NCI-H748 (cell line): ENCODE data around the gene ZKSCAN4.

Experiments
- DNase-seq: peaks from one replicate; lab custom pipeline; 2025; ENCODE audit not compliant: unreplicated experiment; lab: John Stamatoyannopoulos, UW

Gene ZKSCAN4

GRCh38 chr6:28252009-28252975, at the start of gene ZKSCAN4:
ZKSCAN4 (minus strand) TSS chr6:28252269; CDS start chr6:28251980, 289 bp downstream.
- peak; percentile 95 for DNase-seq

- DNase-seq, result no peak
Observed at GRCh38 chr6:28296520-28297060, 44.5 kb upstream of the ZKSCAN4 start.

GRCh38 chr6:28295326-28295725, 43.3 kb upstream of the ZKSCAN4 start:
- no peak for DNase-seq

- no peak for DNase-seq
Observed at GRCh38 chr6:28291573-28291972, 39.5 kb upstream of the ZKSCAN4 start.

GRCh38 chr6:28282926-28283325, 30.9 kb upstream of the ZKSCAN4 start:
- no peak for DNase-seq

- peak; percentile 95 for DNase-seq
Observed at GRCh38 chr6:28281288-28282064, 29.4 kb upstream of the ZKSCAN4 start, which contains the start of gene PGBD1. PGBD1 (plus strand) TSS chr6:28281572; CDS start chr6:28283814, 2,242 bp downstream.

- no peak for DNase-seq
Observed at GRCh38 chr6:28280595-28281287, 28.7 kb upstream of the ZKSCAN4 start.

- DNase-seq, result no peak
Observed at GRCh38 chr6:28277746-28278145, 25.7 kb upstream of the ZKSCAN4 start.

GRCh38 chr6:28274888-28275287, 22.8 kb upstream of the ZKSCAN4 start:
- no peak for DNase-seq

GRCh38 chr6:28269492-28269891, 17.4 kb upstream of the ZKSCAN4 start:
- DNase-seq, result no peak

- no peak for DNase-seq
Observed at GRCh38 chr6:28267695-28268059, 15.6 kb upstream of the ZKSCAN4 start.

GRCh38 chr6:28266962-28267694, 15.1 kb upstream of the ZKSCAN4 start, which contains the start of gene ZSCAN26:
ZSCAN26 (plus strand) TSS chr6:28267143; CDS start chr6:28271920, 4,777 bp downstream.
- DNase-seq, result peak; percentile 94

GRCh38 chr6:28266563-28266961, 14.5 kb upstream of the ZKSCAN4 start:
- DNase-seq, result no peak

- no peak for DNase-seq
Observed at GRCh38 chr6:28264834-28265401, 12.8 kb upstream of the ZKSCAN4 start.

- no peak for DNase-seq
Observed at GRCh38 chr6:28263922-28264321, 11.9 kb upstream of the ZKSCAN4 start.

GRCh38 chr6:28258877-28259777, 7.1 kb upstream of the ZKSCAN4 start, which contains the start of gene NKAPL:
NKAPL (plus strand) TSS chr6:28259297; CDS start chr6:28259372, 75 bp downstream.
- DNase-seq, result no peak

- no peak for DNase-seq
Observed at GRCh38 chr6:28257042-28257441, 5.0 kb upstream of the ZKSCAN4 start.

GRCh38 chr6:28254121-28254519, 2.1 kb upstream of the ZKSCAN4 start:
- peak; percentile 7 for DNase-seq

- peak; percentile 49 for DNase-seq
Observed at GRCh38 chr6:28251661-28252008, 434 bp downstream of the ZKSCAN4 start.
